GM19455 (cell line): ENCODE results near the gene DPF1.
"Not testable (repeated sequence)": the region's sequence is repeated elsewhere in the genome, so short reads cannot be mapped to it uniquely, and the experiment has no call there.

Experiments
- ATAC-seq: cut with Tn5 transposase; IDR thresholded peaks from one replicate; pipeline ENCODE4 v1.9.1; 2021; ENCODE audit not compliant: unreplicated experiment

The DPF1 gene

GRCh38 chr19:38224014-38224862 lies at the start of gene DPF1:
TSS of gene DPF1 (minus strand) at chr19:38224222. CDS start at chr19:38224142, 80 bp downstream.
- ATAC-seq = peak; percentile 55

- ATAC-seq = no peak
These were observed 49.5 kb upstream of the DPF1 start for GRCh38 chr19:38273499-38273898.

- no peak for ATAC-seq
These were observed 46.7 kb upstream of the DPF1 start for GRCh38 chr19:38270587-38271167.

- ATAC-seq = no peak
These were observed 44.5 kb upstream of the DPF1 start for GRCh38 chr19:38268539-38268938.

- no peak for ATAC-seq
These were observed 43.9 kb upstream of the DPF1 start for GRCh38 chr19:38267761-38268483.

GRCh38 chr19:38266981-38267597 lies 43.1 kb upstream of the DPF1 start:
- ATAC-seq = no peak

GRCh38 chr19:38265921-38266429 lies 42.0 kb upstream of the DPF1 start:
- ATAC-seq = no peak

GRCh38 chr19:38265213-38265861 lies 41.3 kb upstream of the DPF1 start:
- ATAC-seq = no peak

- peak; percentile 21 for ATAC-seq
These were observed 40.6 kb upstream of the DPF1 start, which contains the start of gene SPINT2 for GRCh38 chr19:38264486-38265212. TSS of gene SPINT2 (plus strand) at chr19:38264573. CDS start at chr19:38264893, 320 bp downstream.

- ATAC-seq = peak; percentile 63
These were observed 39.9 kb upstream of the DPF1 start for GRCh38 chr19:38263689-38264485.

- no peak for ATAC-seq
These were observed 38.7 kb upstream of the DPF1 start for GRCh38 chr19:38262585-38263268.

- ATAC-seq = not testable (repeated sequence)
These were observed 37.9 kb upstream of the DPF1 start for GRCh38 chr19:38261942-38262341.

- ATAC-seq = no peak
These were observed 31.5 kb upstream of the DPF1 start for GRCh38 chr19:38255383-38256014.

GRCh38 chr19:38253788-38254187 lies 29.8 kb upstream of the DPF1 start:
- no peak for ATAC-seq

- ATAC-seq = no peak
These were observed 29.1 kb upstream of the DPF1 start for GRCh38 chr19:38252941-38253691.

- ATAC-seq = no peak
These were observed 28.4 kb upstream of the DPF1 start for GRCh38 chr19:38252385-38252784.

- ATAC-seq = no peak
These were observed 27.6 kb upstream of the DPF1 start for GRCh38 chr19:38251564-38252051.
